ENCODE data around the gene TRIM37.
A peak's percentile ranks its signal among the peaks of the same experiment; 100 is the strongest.

The TRIM37 gene

DNA sequence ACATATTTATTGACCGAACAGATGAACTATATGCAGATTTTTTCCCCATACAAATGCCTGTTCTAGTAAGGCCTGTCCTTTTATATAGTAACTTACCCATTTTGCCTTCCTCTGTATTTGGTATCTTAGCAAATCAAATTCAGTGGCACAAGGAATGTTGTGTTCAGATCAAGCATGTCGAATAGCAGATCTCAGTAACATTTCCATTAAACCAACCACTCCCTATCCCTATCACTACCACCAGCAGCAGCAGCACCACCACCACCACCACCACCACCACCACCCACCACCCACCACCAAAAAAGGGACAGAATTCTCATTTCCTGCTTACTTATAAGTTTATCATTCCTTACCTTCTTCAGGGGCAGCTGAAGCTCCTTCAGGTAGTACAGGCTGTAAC is 94.7 kb downstream of the TRIM37 start:
- H3K27me3 ChIP-seq, result no peaks in the 10 kb centered on the region
- no peak overlapping the region for H3K4me3 ChIP-seq
- H3K9me3 ChIP-seq, result no peaks in the 10 kb centered on the region
- H4K20me1 ChIP-seq, result no peaks in the 10 kb centered on the region
- H3K36me3 ChIP-seq, result peaks cover 71% of the 10 kb centered on the region
- peaks cover 14% of the 10 kb centered on the region for H3K4me1 ChIP-seq
- H3K27ac ChIP-seq, result no peak overlapping the region
- no peak overlapping the region for H3K9ac ChIP-seq
- no peak for TF ChIP-seq Cebpa-rat (IDR thresholded peaks at IDR 0.05)
- no peak overlapping the region for H3K4me2 ChIP-seq

DNA sequence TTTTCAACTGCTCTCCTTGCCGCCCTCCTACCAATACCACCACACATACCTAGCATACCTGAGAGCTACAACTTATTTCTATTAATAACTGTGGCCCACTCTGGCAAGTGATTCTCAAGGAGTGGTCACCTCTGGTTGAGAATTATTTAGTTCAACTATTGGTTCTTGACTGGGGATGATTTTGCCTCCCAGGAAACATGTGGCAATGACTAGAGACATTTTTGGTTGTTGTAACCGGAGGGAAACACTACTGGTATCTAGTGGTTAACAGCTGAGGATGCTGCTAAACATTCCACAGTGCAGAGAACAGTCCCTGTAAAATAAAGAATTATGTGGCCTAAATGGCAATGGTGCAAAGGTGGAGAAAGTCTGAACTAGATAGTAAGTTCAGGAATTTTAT is 96.7 kb downstream of the TRIM37 start:
- H3K9ac ChIP-seq, result no peak overlapping the region

DNA sequence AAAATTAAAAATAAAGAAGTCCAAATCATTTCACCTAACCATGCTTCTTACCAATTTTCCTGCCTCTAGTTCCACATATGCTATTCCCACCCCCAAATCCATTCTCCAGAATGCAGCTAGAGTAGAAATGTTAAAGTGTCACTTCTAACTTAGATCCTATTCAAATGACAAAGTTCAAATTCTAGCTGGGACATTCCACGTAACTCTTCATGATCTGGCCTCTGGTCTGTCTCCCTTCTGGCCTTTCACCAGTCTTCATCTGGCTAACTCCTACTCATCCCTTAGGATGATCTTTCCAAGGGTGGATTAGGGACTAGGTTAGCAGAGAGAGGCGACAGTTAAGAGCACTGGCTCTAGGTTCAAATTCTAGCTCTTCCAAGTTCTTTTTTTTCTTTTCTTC is 97.9 kb downstream of the TRIM37 start:
- H3K4me1 ChIP-seq, result peaks cover 11% of the 10 kb centered on the region
- no peak overlapping the region for H3K27ac ChIP-seq
- H3K36me3 ChIP-seq, result peaks cover 55% of the 10 kb centered on the region
- H3K9ac ChIP-seq, result no peak overlapping the region
- no peak overlapping the region for H3K4me3 ChIP-seq
- H3K9me3 ChIP-seq, result no peaks in the 10 kb centered on the region
- H4K20me1 ChIP-seq, result no peaks in the 10 kb centered on the region
- H3K4me2 ChIP-seq, result no peak overlapping the region
- TF ChIP-seq Cebpa-rat (IDR thresholded peaks at IDR 0.05), result no peak
- H3K27me3 ChIP-seq, result no peaks in the 10 kb centered on the region

More for the DNA sequence above, 96.7 kb downstream of the TRIM37 start:
- Histone ChIP-seq H3K27me3 (no peaks in the 10 kb centered on the region), H3K4me2 (no peak overlapping the region), H3K36me3 (peaks cover 62% of the 10 kb centered on the region), H3K9me3 (no peaks in the 10 kb centered on the region), H3K4me1 (peaks cover 14% of the 10 kb centered on the region), H3K4me3 (no peak overlapping the region), H3K27ac (no peak overlapping the region), H4K20me1 (no peaks in the 10 kb centered on the region)
- no peak for TF ChIP-seq Cebpa-rat (IDR thresholded peaks at IDR 0.05)

DNA sequence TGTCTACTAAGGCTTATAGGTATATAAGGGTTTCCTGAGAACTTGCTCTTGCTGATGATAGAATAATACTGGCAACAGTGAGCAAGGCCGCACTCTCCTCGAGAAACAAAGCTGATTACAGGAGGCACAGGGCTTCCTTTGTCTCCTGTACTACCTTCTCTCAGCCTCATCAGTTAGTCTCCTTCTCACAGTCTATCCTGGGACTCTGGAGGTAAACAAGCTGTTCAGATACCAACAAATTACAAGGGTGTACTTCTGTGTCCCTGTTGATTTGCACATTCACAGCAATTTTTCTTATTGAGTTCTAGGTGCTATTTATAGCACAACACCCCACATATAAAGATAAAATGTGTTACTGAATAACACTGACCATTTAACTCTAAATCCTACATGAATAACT is 98.7 kb downstream of the TRIM37 start:
- Histone ChIP-seq H4K20me1 (no peaks in the 10 kb centered on the region), H3K36me3 (peaks cover 48% of the 10 kb centered on the region), H3K4me2 (no peak overlapping the region), H3K27me3 (no peaks in the 10 kb centered on the region), H3K4me1 (peaks cover 14% of the 10 kb centered on the region), H3K9me3 (no peaks in the 10 kb centered on the region), H3K27ac (no peak overlapping the region), H3K9ac (no peak overlapping the region), H3K4me3 (no peak overlapping the region)
- TF ChIP-seq Cebpa-rat (IDR thresholded peaks at IDR 0.05), result no peak

DNA sequence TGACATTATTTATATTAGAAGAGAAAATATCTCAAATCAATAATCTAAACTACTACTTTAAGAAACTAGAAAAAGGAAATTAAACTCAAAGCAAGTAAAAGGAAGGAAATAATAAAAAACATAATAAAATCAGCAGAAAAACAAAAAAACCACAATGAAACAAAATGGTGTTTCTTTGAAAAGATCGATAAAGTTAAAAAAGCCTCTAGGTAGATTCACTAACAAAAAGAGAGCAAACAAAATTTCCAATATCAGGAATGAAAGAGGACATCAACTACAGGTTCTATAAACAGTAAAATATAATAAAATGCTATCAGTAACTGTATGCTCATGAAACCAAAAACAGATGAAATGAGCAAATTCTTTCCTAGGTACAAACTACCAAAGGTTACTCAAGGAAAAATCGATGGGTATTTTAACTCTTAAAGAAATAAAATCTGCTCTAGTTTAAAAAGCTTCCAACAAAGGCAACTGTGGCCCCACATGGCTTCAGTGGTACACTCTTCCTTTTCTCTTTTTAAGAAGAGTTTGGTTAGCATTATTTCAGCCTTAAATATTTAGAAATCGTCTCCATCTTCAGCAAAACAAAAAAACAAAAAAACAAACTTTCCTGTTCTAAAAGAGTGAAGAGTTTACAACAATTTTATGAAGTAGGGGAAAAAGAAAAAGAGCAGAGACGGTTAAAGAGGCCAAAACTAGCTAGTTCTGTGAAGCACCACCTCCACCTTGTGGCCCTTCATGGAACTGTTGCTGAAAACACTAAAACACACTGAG is 102.2 kb downstream of the TRIM37 start:
- H3K27me3 ChIP-seq, result no peaks in the 10 kb centered on the region
- peak overlapping the region; percentile 39 for H3K4me2 ChIP-seq
- peak overlapping the region; percentile 55; the same call in 1 of the 2 replicates for H3K9ac ChIP-seq
- TF ChIP-seq Cebpa-rat (IDR thresholded peaks at IDR 0.05), result no peak
- H3K27ac ChIP-seq, result peak overlapping the region; percentile 68
- peaks cover 22% of the 10 kb centered on the region for H3K36me3 ChIP-seq
- H4K20me1 ChIP-seq, result no peaks in the 10 kb centered on the region
- H3K4me3 ChIP-seq, result no peak overlapping the region
- no peaks in the 10 kb centered on the region for H3K9me3 ChIP-seq
- H3K4me1 ChIP-seq, result peaks cover 48% of the 10 kb centered on the region

DNA sequence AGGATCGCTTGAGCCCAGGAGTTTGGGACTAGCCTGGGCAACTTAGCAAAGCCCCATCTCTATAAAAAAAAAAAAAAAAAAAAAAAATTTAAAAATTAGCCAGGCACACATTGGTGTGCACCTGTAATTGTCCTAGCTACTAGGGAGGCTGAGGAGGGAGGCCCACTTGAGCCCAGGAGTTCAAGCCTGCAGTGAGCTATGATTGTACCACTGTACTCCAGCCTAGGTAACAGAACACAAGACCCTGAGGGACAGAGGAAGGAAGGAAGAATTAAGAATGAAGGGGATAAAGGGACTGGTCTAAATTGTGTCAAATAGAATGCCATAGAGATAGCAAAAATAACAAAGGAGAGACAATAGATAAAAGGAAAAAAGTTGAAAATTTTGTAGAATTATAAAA is 102.8 kb downstream of the TRIM37 start:
- Histone ChIP-seq H3K9me3 (no peaks in the 10 kb centered on the region), H3K4me2 (no peak overlapping the region), H3K36me3 (peaks cover 16% of the 10 kb centered on the region), H3K9ac (no peak overlapping the region), H3K27ac (no peak overlapping the region), H3K27me3 (no peaks in the 10 kb centered on the region), H3K4me3 (no peak overlapping the region), H3K4me1 (peaks cover 53% of the 10 kb centered on the region), H4K20me1 (no peaks in the 10 kb centered on the region)
- TF ChIP-seq Cebpa-rat (IDR thresholded peaks at IDR 0.05), result no peak

DNA sequence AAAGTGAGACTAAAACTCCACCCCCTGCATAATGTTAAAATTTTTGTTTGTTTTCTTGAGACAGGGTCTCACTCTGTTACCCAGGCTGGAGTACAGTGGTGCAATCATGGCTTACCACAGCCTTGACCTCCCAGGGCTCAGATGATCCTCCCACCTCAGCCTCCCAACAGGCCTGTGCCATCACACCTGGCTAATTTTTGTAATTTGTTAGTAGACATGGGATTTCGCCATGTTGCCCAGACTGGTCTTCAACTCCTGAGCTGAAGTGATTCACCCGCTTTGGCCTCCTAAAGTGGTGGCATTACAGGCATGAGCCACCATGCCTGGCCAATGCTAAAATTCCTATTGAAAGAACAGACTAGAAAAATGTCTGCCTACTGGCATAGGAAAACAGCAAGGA is 103.8 kb downstream of the TRIM37 start:
- H3K4me3 ChIP-seq, result no peak overlapping the region
- no peaks in the 10 kb centered on the region for H4K20me1 ChIP-seq
- H3K4me1 ChIP-seq, result peaks cover 63% of the 10 kb centered on the region
- TF ChIP-seq Cebpa-rat (IDR thresholded peaks at IDR 0.05), result no peak
- no peak overlapping the region; the same call in 1 of the 2 replicates for H3K9ac ChIP-seq
- no peaks in the 10 kb centered on the region for H3K9me3 ChIP-seq
- H3K4me2 ChIP-seq, result peak overlapping the region; percentile 63
- H3K27me3 ChIP-seq, result no peaks in the 10 kb centered on the region
- peaks cover 12% of the 10 kb centered on the region for H3K36me3 ChIP-seq
- H3K27ac ChIP-seq, result peak overlapping the region; percentile 46; the same call in 1 of the 2 replicates

DNA sequence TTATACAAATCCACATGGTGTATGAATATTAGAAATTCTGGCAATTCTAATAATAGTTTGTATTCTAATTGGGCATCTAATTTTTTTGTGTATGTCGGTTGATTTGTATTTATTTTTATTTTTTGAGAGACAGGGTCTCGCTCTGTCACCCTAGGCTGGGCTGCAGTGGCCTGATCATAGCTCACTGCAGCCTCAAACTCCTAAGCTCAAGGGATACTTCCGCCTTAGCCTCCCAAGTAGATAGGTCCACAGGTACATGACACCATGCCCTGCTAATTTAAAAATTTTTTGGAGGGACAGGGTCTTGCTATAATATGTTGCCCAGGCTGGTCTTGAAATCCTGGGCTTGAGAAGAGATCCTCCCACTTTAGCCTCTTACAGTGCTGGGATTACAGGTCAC is 104.6 kb downstream of the TRIM37 start:
- no peaks in the 10 kb centered on the region for H3K9me3 ChIP-seq
- H3K36me3 ChIP-seq, result peaks cover 7% of the 10 kb centered on the region
- H3K27me3 ChIP-seq, result no peaks in the 10 kb centered on the region
- peaks cover 70% of the 10 kb centered on the region for H3K4me1 ChIP-seq
- H3K4me2 ChIP-seq, result peak overlapping the region; percentile 63
- no peak overlapping the region for H3K9ac ChIP-seq
- no peak for TF ChIP-seq Cebpa-rat (IDR thresholded peaks at IDR 0.05)
- H3K27ac ChIP-seq, result peak overlapping the region; percentile 46; the same call in 1 of the 2 replicates
- H3K4me3 ChIP-seq, result no peak overlapping the region
- no peaks in the 10 kb centered on the region for H4K20me1 ChIP-seq

DNA sequence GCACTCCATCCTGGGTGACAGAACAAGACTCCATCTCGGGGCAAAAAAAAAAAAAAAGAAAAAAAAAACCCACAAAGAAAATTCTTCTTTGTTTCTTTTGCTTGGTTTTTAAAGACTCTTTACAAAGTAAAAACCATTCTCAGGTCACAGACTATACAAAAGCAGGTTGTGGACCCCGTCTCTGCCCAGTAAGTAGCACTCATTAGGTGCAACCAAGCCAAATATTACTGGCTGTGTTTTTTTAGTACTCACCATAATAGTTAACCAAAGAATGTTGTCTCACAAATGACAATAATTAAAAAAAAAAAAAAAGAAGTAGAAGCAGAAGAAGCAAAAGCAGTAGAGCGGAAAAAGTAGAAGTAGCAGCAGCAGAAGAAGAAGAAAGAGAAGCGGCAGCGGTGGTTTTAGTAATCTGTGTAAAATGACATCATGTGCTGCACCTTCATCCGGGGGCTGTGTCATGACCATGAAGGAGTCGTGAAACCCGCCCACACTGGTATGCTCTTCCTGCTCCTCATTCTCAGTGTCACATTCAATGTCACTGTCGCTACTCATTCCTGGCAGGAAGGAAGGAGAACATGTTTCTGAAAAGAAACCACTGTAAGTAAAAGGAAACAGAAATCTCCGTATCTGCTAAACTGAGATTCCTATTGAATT is 105.4 kb downstream of the TRIM37 start:
- no peaks in the 10 kb centered on the region for H4K20me1 ChIP-seq
- H3K27me3 ChIP-seq, result no peaks in the 10 kb centered on the region
- peak overlapping the region; percentile 43; the same call in 1 of the 2 replicates for H3K9ac ChIP-seq
- no peak for TF ChIP-seq Cebpa-rat (IDR thresholded peaks at IDR 0.05)
- peak overlapping the region; percentile 63 for H3K4me2 ChIP-seq
- H3K9me3 ChIP-seq, result no peaks in the 10 kb centered on the region
- H3K27ac ChIP-seq, result peak overlapping the region; percentile 46; the same call in 1 of the 2 replicates
- H3K4me1 ChIP-seq, result peaks cover 71% of the 10 kb centered on the region
- peaks cover 11% of the 10 kb centered on the region for H3K36me3 ChIP-seq
- no peak overlapping the region; the same call in 1 of the 2 replicates for H3K4me3 ChIP-seq

DNA sequence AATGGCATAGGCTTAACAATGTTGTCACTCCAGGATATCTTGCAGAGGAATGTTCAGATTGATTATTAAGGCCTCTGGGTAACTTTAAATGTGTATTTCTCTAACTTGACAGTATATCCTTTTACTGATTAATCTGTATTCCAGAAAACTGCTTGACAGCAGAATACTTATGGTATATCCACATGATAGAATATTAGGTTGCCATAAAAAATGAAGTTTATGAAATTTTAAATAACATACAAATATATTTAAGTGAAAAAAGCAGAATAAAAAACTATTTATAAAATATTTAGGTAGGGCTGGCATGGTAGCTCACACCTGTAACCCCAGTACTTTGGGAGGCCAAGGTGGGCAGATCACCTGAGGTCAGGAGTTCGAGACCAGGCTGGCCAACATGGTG is 106.7 kb downstream of the TRIM37 start:
- Histone ChIP-seq H3K27me3 (no peaks in the 10 kb centered on the region), H3K9me3 (no peaks in the 10 kb centered on the region), H4K20me1 (no peaks in the 10 kb centered on the region), H3K4me2 (0 out of 2 replicates have a peak overlapping the region, but pooled peaks have one; percentile 63), H3K27ac (no peak overlapping the region), H3K36me3 (peaks cover 12% of the 10 kb centered on the region), H3K4me1 (peaks cover 71% of the 10 kb centered on the region), H3K9ac (no peak overlapping the region), H3K4me3 (no peak overlapping the region)
- no peak for TF ChIP-seq Cebpa-rat (IDR thresholded peaks at IDR 0.05)

All from BLaER1 (cell line).